Smooth muscle cell (in vitro differentiated cells): ENCODE data around the gene PHTF1. TPM values are rescaled to one million over a fixed set of nuclear protein-coding genes. Genes with fewer than 3 reads are reported as not detected.

Experiments
- DNase-seq: peaks from one replicate; lab custom pipeline; 2025; ENCODE audit not compliant: unreplicated experiment; lab: John Stamatoyannopoulos, UW
- H2AFZ ChIP-seq: fragments of 200-600 bp; sonication (generic); 2 replicates; pipeline ENCODE4 v1.6.0; 2016; ENCODE audit warnings: antibody characterized with exemption, low read depth, mild to moderate bottlenecking
- H3F3A ChIP-seq: fragments of 200-600 bp; sonication (generic); 2 replicates; pipeline ENCODE4 v1.6.0; 2017; ENCODE audit warnings: antibody characterized with exemption, low read depth
- H3K27ac ChIP-seq: fragments of 200-600 bp; sonication (generic); 2 replicates; pipeline ENCODE4 v1.5.1; 2016; ENCODE audit warnings: low read depth, mild to moderate bottlenecking
- H3K27me3 ChIP-seq: fragments of 200-600 bp; sonication (generic); 2 replicates; pipeline ENCODE4 v1.6.1; 2016; ENCODE audit warnings: low read depth, mild to moderate bottlenecking
- H3K36me3 ChIP-seq: fragments of 200-600 bp; sonication (generic); 2 replicates; pipeline ENCODE4 v1.5.1; 2016; ENCODE audit warnings: low read depth
- H3K4me1 ChIP-seq: fragments of 200-600 bp; sonication (generic); 2 replicates; pipeline ENCODE4 v1.5.1; 2016; ENCODE audit warnings: low read depth
- H3K4me2 ChIP-seq: fragments of 200-600 bp; sonication (generic); 2 replicates; pipeline ENCODE4 v1.6.0; 2016; ENCODE audit warnings: mild to moderate bottlenecking
- H3K4me3 ChIP-seq: fragments of 200-600 bp; sonication (generic); 2 replicates; pipeline ENCODE4 v1.5.1; 2016; ENCODE audit warnings: mild to moderate bottlenecking
- H3K79me2 ChIP-seq: fragments of 200-600 bp; sonication (generic); 2 replicates; pipeline ENCODE4 v1.6.0; 2016; ENCODE audit warnings: low read depth, mild to moderate bottlenecking
- H3K9ac ChIP-seq: fragments of 200-600 bp; sonication (generic); 2 replicates; pipeline ENCODE4 v1.6.0; 2016; ENCODE audit warnings: low read depth
- H3K9me3 ChIP-seq: fragments of 200-600 bp; sonication (generic); replicated peaks from 2 replicates; pipeline ENCODE4 v1.5.1; 2016; ENCODE audit warnings: low read depth
- H4K20me1 ChIP-seq: fragments of 200-600 bp; sonication (generic); 2 replicates; pipeline ENCODE4 v1.6.0; 2016; ENCODE audit warnings: low read depth
- WGBS: methylation state at CpG from one replicate; pipeline ENCODE4 v1.1.7; 2016; ENCODE audit warnings: low lambda C conversion rate; 5-methylcytosine and 5-hydroxymethylcytosine counted together
- polyA plus RNA-seq: library from polyadenylated mRNA; unstranded; fragments of >200 nt; fragmentation: Nextera tagmentation; extraction: Ambion mirVana; gene quantifications from 2 replicates; pipeline ENCODE4 v1.2.1, GENCODE V29; 2016
- total RNA-seq: library from RNA; depleted of rRNA; stranded (reverse); fragments of >200 nt; gene quantifications from 2 replicates; pipeline ENCODE4 v1.2.3, GENCODE V29; 2014
- TF ChIP-seq, protein P1 (sequence below): fragments of 200-600 bp; sonication (generic); IDR thresholded peaks from 2 replicates; pipeline ENCODE4 v1.5.1; 2017; ENCODE audit warnings: borderline replicate concordance, mild to moderate bottlenecking, antibody characterized with exemption; ENCODE audit not compliant: insufficient read depth, poor library complexity, severe bottlenecking

The PHTF1 gene
- total and polyA plus RNA-seq, 2 experiments from 2014 or later: 23.9 to 25.4 TPM

DNA sequence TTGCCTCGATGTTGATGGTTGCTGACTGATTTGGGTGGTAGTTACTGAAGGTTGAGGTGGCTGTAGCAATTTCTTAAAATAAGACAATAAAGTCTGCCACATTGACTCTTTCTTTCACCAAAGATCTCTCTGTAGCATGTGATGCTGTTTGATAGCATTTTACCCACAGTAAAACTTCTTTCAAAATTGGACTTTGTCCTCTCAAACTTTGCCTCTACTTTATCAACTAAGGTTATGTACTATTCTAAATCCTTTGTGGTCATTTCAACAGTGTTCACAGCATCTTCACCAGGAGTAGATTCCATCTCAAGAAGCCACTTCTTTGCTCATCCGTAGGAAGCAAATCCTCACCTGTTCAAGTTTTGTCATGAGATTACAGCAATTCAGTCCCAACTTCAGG is 93.2 kb downstream of the PHTF1 start:
- Histone ChIP-seq H3K4me2 (no peak overlapping the region), H4K20me1 (no peaks in the 10 kb centered on the region), H3K4me3 (no peak overlapping the region), H3K4me1 (no peaks in the 10 kb centered on the region), H2AFZ (no peak overlapping the region), H3K9me3 (no peaks in the 10 kb centered on the region), H3K79me2 (no peaks in the 10 kb centered on the region), H3K36me3 (peaks cover 7% of the 10 kb centered on the region), H3K27ac (no peak overlapping the region), H3F3A (no peaks in the 10 kb centered on the region), H3K27me3 (no peaks in the 10 kb centered on the region), H3K9ac (no peak overlapping the region)
- no peak for DNase-seq
- WGBS: 98% methylated on average over 2 of the region's 2 CpGs
- TF ChIP-seq, protein P1, sequence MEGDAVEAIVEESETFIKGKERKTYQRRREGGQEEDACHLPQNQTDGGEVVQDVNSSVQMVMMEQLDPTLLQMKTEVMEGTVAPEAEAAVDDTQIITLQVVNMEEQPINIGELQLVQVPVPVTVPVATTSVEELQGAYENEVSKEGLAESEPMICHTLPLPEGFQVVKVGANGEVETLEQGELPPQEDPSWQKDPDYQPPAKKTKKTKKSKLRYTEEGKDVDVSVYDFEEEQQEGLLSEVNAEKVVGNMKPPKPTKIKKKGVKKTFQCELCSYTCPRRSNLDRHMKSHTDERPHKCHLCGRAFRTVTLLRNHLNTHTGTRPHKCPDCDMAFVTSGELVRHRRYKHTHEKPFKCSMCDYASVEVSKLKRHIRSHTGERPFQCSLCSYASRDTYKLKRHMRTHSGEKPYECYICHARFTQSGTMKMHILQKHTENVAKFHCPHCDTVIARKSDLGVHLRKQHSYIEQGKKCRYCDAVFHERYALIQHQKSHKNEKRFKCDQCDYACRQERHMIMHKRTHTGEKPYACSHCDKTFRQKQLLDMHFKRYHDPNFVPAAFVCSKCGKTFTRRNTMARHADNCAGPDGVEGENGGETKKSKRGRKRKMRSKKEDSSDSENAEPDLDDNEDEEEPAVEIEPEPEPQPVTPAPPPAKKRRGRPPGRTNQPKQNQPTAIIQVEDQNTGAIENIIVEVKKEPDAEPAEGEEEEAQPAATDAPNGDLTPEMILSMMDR: no peak

DNA sequence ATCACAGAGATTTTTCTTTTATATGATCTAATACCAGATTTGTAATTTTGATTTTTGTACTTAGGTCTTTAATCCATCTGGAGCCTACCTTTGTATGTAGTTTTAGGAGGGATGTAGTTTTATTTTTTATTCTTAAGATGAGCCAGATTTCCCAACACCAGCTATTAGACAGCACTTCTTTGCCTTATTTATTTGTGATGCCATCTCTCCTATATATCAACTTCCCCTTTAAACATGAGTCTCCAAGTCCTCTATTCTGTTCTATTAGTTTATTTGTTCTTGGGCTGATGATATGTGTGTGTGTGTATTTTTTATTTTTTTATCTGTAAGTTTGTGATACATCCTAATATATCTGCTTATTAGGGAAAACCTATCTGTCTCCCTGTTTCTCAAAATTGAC is 94.2 kb downstream of the PHTF1 start:
- H3K27ac ChIP-seq: no peak overlapping the region
- H4K20me1 ChIP-seq: no peaks in the 10 kb centered on the region
- TF ChIP-seq, protein P1: no peak
- no peaks in the 10 kb centered on the region for H3K27me3 ChIP-seq
- H3K9me3 ChIP-seq: no peaks in the 10 kb centered on the region
- no peaks in the 10 kb centered on the region for H3K79me2 ChIP-seq
- no peak for DNase-seq
- no peak overlapping the region for H3K4me3 ChIP-seq
- no peaks in the 10 kb centered on the region for H3F3A ChIP-seq
- peaks cover 7% of the 10 kb centered on the region for H3K36me3 ChIP-seq
- no peaks in the 10 kb centered on the region for H3K4me1 ChIP-seq
- no peak overlapping the region for H2AFZ ChIP-seq
- no peak overlapping the region for H3K9ac ChIP-seq
- H3K4me2 ChIP-seq: no peak overlapping the region

DNA sequence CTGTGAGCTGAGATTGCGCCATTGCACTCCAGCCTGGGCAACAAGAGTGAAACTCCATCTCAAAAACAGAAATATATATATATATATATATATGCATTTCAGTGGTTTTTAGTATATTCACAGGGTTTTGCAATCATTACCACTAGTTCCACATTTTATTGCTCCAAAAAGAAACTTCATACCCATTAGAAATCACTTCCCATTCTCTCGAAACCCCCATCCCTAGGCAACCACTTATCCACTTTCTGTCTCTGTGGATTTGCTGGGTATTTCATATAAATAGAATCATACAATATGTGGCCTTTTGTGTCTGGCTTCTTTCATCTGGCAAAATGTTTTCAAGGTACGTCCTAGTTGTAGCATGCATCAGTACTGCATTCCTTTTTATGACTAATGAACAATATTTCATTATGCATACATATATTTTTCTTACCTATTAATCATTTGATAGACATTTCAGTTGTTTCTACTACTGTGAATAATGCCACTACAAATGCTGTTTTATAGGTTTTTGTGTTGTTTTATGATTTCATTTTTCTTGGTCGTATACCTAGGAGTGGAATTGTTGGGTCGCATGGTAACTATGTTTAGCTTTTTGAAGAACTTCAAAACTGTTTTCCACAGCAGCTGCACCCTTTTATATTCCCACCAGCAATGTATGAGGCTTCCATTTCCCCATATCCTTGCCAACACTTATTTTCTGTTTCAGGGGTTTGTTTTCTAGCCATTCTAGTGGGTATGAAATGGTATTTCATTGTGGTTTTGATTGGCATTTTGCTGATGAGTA is 95.9 kb downstream of the PHTF1 start:
- Histone ChIP-seq H4K20me1 (no peaks in the 10 kb centered on the region), H3K27me3 (no peaks in the 10 kb centered on the region), H3K79me2 (no peaks in the 10 kb centered on the region), H3K4me3 (no peak overlapping the region), H3K27ac (no peak overlapping the region), H2AFZ (no peak overlapping the region), H3K4me2 (no peak overlapping the region), H3K36me3 (peaks cover 7% of the 10 kb centered on the region), H3K4me1 (no peaks in the 10 kb centered on the region), H3F3A (no peaks in the 10 kb centered on the region), H3K9me3 (no peaks in the 10 kb centered on the region), H3K9ac (no peak overlapping the region)
- WGBS: 91% methylated on average over 5 of the region's 5 CpGs
- no peak for DNase-seq
- TF ChIP-seq, protein P1: no peak

DNA sequence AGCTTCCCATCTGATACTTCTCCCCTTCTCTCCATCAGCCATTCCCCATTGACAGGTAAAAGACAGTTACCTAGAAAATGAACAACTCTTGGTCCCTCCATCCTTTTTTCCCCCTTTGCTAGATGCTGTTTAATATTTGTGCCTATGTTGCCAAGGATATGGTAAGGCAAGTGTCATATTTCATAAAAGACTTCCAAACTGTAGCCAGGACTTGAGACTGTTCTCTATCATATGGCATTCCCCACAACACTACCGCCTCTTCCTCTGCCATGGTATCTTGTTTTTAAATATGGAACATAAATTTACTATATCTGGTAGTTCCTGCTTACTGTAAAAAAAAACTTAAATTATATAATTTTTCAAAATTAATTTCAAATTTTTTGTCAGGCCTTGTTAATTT is 97.2 kb downstream of the PHTF1 start:
- no peaks in the 10 kb centered on the region for H3K79me2 ChIP-seq
- TF ChIP-seq, protein P1: no peak
- no peak overlapping the region for H3K27ac ChIP-seq
- peaks cover 7% of the 10 kb centered on the region for H3K36me3 ChIP-seq
- H3K4me3 ChIP-seq: no peak overlapping the region
- H3K27me3 ChIP-seq: no peaks in the 10 kb centered on the region
- no peaks in the 10 kb centered on the region for H3K4me1 ChIP-seq
- H2AFZ ChIP-seq: no peak overlapping the region
- 100% methylated on average over 1 of the region's 1 CpG for WGBS
- no peak overlapping the region for H3K4me2 ChIP-seq
- H4K20me1 ChIP-seq: no peaks in the 10 kb centered on the region
- no peak for DNase-seq
- H3F3A ChIP-seq: no peaks in the 10 kb centered on the region
- H3K9me3 ChIP-seq: no peaks in the 10 kb centered on the region
- H3K9ac ChIP-seq: no peak overlapping the region
